SU-DHL-6 (cell line): ENCODE results near the gene KLHL41.
A peak's percentile ranks its signal among the peaks of the same experiment; 100 is the strongest.
"Not testable (repeated sequence)": the region's sequence is repeated elsewhere in the genome, so short reads cannot be mapped to it uniquely, and the experiment has no call there.

ENCODE experiments used
- H2AFZ ChIP-seq: fragments of 200-600 bp; sonication (generic); 2 replicates; pipeline ENCODE4 v1.6.1; 2014; ENCODE audit warnings: low read depth, mild to moderate bottlenecking, moderate library complexity, mixed read lengths, antibody characterized with exemption, low read length; ENCODE audit not compliant: severe bottlenecking
- H3F3A ChIP-seq: fragments of 200-600 bp; shearing (Covaris generic); 2 replicates; pipeline ENCODE4 v1.6.0; 2016; ENCODE audit warnings: antibody characterized with exemption, mild to moderate bottlenecking; ENCODE audit not compliant: insufficient read depth
- H3K27ac ChIP-seq: fragments of 200-600 bp; sonication (generic); 2 replicates; pipeline ENCODE4 v1.5.1; 2016; ENCODE audit warnings: low read depth, mild to moderate bottlenecking, low read length, moderate library complexity, mixed read lengths
- H3K27me3 ChIP-seq: fragments of 200-600 bp; sonication (generic), shearing (Covaris generic); 2 replicates; pipeline ENCODE4 v1.6.0; 2014; ENCODE audit warnings: mild to moderate bottlenecking, low read length
- H3K36me3 ChIP-seq: fragments of 200-600 bp; sonication (generic); 2 replicates; pipeline ENCODE4 v1.6.1; 2014; ENCODE audit warnings: mild to moderate bottlenecking, low read length, mixed read lengths
- H3K4me2 ChIP-seq: fragments of 300-600, 200-600 bp; shearing (Covaris generic), sonication (generic); 2 replicates; pipeline ENCODE4 v1.6.0; 2014; ENCODE audit warnings: low read length, low read depth, mild to moderate bottlenecking; ENCODE audit not compliant: poor library complexity, severe bottlenecking
- H3K4me3 ChIP-seq: fragments of 200-600 bp; sonication (generic); 2 replicates; pipeline ENCODE4 v1.5.1; 2014; ENCODE audit warnings: antibody characterized with exemption, low read length, mild to moderate bottlenecking, mixed read lengths; ENCODE audit not compliant: insufficient read depth, poor library complexity, severe bottlenecking
- H3K79me2 ChIP-seq: fragments of 200-600 bp; sonication (generic); 2 replicates; pipeline ENCODE4 v1.6.1; 2014; ENCODE audit warnings: mild to moderate bottlenecking, low read length, moderate library complexity; ENCODE audit not compliant: insufficient read depth
- H3K9ac ChIP-seq: fragments of 200-600 bp; sonication (generic); 2 replicates; pipeline ENCODE4 v1.7.0; 2014; ENCODE audit warnings: mild to moderate bottlenecking, low read length
- H3K9me2 ChIP-seq: fragments of 200-600 bp; sonication (generic); replicated peaks from 2 replicates; pipeline ENCODE4 v1.6.1; 2014; ENCODE audit warnings: low read length; ENCODE audit not compliant: insufficient read depth
- H3K9me3 ChIP-seq: fragments of 200-600 bp; sonication (generic); 2 replicates; pipeline ENCODE4 v1.6.1; 2014; ENCODE audit warnings: low read length, mixed read lengths; ENCODE audit not compliant: insufficient read depth
- H4K20me1 ChIP-seq: fragments of 200-600 bp; sonication (generic); 2 replicates; pipeline ENCODE4 v1.6.1; 2014; ENCODE audit warnings: low read depth, mild to moderate bottlenecking, antibody characterized with exemption, low read length, moderate library complexity, mixed read lengths
- EZH2phosphoT487 ChIP-seq: fragments of 200-600 bp; sonication (generic), shearing (Covaris generic); conservative IDR thresholded peaks from 2 replicates; pipeline ENCODE4 v1.6.1; 2018; ENCODE audit warnings: mild to moderate bottlenecking, antibody characterized with exemption, low read length, moderate library complexity, mixed read lengths
- TF ChIP-seq, protein P1 (sequence below): fragments of 200-600 bp; sonication (generic); IDR thresholded peaks from one replicate; pipeline ENCODE4 v1.5.1; 2017; ENCODE audit warnings: antibody characterized with exemption, mild to moderate bottlenecking, low read length, moderate library complexity; ENCODE audit not compliant: insufficient read depth, poor library complexity, severe bottlenecking

The KLHL41 gene

DNA sequence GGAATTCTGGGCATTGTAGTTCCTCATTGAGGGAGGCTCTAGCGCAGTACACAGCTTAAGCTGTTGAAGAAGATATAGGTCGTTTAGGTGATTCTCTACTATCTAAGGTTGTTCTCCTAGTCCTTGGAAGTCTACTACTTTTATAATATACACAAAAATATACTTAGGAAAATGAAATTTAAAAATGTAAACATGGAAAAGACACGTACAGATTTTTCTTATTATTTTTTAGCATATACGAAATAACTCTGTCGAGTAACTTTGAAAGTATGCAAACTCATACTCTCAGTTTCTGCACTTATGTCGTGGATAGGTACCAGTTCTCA is 64.4 kb downstream of the KLHL41 start:
- Histone ChIP-seq H3K36me3 (no peaks in the 10 kb centered on the region), H3K9me2 (no peaks in the 10 kb centered on the region), H3K4me3 (peak overlapping the region; percentile 66), H3K4me2 (peak overlapping the region; percentile 94), H3K9ac (no peak overlapping the region), H3K79me2 (peaks cover 40% of the 10 kb centered on the region), H3F3A (no peaks in the 10 kb centered on the region), H3K27ac (no peak overlapping the region), H2AFZ (peak overlapping the region; percentile 97), H3K9me3 (no peaks in the 10 kb centered on the region), H4K20me1 (no peaks in the 10 kb centered on the region; the same call in 1 of the 2 replicates), H3K27me3 (no peaks in the 10 kb centered on the region)
- TF ChIP-seq, protein P1, sequence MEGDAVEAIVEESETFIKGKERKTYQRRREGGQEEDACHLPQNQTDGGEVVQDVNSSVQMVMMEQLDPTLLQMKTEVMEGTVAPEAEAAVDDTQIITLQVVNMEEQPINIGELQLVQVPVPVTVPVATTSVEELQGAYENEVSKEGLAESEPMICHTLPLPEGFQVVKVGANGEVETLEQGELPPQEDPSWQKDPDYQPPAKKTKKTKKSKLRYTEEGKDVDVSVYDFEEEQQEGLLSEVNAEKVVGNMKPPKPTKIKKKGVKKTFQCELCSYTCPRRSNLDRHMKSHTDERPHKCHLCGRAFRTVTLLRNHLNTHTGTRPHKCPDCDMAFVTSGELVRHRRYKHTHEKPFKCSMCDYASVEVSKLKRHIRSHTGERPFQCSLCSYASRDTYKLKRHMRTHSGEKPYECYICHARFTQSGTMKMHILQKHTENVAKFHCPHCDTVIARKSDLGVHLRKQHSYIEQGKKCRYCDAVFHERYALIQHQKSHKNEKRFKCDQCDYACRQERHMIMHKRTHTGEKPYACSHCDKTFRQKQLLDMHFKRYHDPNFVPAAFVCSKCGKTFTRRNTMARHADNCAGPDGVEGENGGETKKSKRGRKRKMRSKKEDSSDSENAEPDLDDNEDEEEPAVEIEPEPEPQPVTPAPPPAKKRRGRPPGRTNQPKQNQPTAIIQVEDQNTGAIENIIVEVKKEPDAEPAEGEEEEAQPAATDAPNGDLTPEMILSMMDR, result no peak
- TF ChIP-seq EZH2phosphoT487, result no peak

DNA sequence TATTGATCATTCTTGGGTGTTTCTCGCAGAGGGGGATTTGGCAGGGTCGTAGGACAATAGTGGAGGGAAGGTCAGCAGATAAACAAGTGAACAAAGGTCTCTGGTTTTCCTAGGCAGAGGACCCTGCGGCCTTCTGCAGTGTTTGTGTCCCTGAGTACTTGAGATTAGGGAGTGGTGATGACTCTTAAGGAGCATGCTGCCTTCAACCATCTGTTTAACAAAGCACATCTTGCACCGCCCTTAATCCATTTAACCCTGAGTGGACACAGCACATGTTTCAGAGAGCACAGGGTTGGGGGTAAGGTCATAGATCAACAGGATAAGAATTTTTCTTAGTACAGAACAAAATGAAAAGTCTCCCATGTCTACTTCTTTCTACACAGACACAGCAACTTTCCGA is 65.0 kb downstream of the KLHL41 start:
- H2AFZ ChIP-seq, H3F3A ChIP-seq, H3K36me3 ChIP-seq, H3K27ac ChIP-seq, H3K4me2 ChIP-seq, H3K9me2 ChIP-seq, H3K27me3 ChIP-seq, H3K9ac ChIP-seq, H3K9me3 ChIP-seq, H3K4me3 ChIP-seq, H4K20me1 ChIP-seq: not testable (repeated sequence)
- H3K79me2 ChIP-seq, result peaks cover 35% of the 10 kb centered on the region

DNA sequence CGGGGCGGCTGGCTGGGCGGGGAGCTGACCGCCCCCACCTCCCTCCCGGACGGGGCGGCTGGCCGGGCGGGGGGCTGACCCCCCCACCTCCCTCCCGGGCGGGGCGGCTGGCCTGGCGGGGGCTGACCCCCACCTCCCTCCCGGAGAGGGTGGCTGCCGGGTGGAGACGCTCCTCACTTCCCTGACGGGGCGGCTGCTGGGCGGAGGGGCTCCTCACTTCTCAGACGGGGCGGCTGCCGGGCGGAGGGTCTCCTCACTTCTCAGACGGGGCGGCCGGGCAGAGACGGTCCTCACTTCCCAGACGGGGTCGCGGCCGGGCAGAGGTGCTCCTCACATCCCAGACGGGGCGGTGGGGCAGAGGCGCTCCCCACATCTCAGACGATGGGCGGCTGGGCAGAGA is 65.8 kb downstream of the KLHL41 start:
- H3K4me2 ChIP-seq, H3K9ac ChIP-seq, H3K9me2 ChIP-seq, H3K36me3 ChIP-seq, H3K27me3 ChIP-seq, H3K4me3 ChIP-seq, H4K20me1 ChIP-seq, H2AFZ ChIP-seq, H3F3A ChIP-seq, H3K9me3 ChIP-seq, H3K27ac ChIP-seq: not testable (repeated sequence)
- H3K79me2 ChIP-seq, result peaks cover 30% of the 10 kb centered on the region
